Kidney (tissue), 14 donors: ENCODE results near the gene RSPH1. TPM values are rescaled to one million over a fixed set of nuclear protein-coding genes. Genes with fewer than 3 reads are reported as not detected.

Experiments used
- DNase-seq, 5 donors: peaks; one replicate each; pipeline ENCODE4 v3.0.0-alpha.2; 2013 to 2020
- FAIRE-seq: peaks from 2 replicates; lab custom pipeline; 2012; peaks lifted over from hg19 to GRCh38; lab: Jason Lieb, UNC
- H3K27ac ChIP-seq, 2 donors: one replicate each; pipeline ENCODE4 v1.7.0; 2013; ENCODE audit warnings: low read depth in 2 of 2, low read length in 2 of 2, inconsistent platforms in 1 of 2
- H3K27me3 ChIP-seq: one replicate; pipeline ENCODE4 v1.7.1; 2013; ENCODE audit warnings: low read length, inconsistent platforms; ENCODE audit not compliant: control insufficient read depth, insufficient read depth
- H3K36me3 ChIP-seq, 3 donors: one replicate each; pipeline versions ENCODE4 v1.7.0 to v1.7.1; 2013; ENCODE audit warnings: low read length in 3 of 3, control low read depth in 1 of 3, inconsistent platforms in 1 of 3; ENCODE audit not compliant: insufficient read depth in 3 of 3, control insufficient read depth in 2 of 3
- H3K4me1 ChIP-seq, 3 donors: one replicate each; pipeline versions ENCODE4 v1.7.0 to v1.7.1; 2013; ENCODE audit warnings: low read length in 3 of 3, inconsistent platforms in 1 of 3, low read depth in 1 of 3; ENCODE audit not compliant: control insufficient read depth in 2 of 3, insufficient read depth in 2 of 3
- H3K4me3 ChIP-seq, 3 donors: one replicate each; pipeline versions ENCODE4 v1.7.0 to v1.8.1; 2013; ENCODE audit warnings: low read length in 3 of 3, control low read depth in 1 of 3, inconsistent platforms in 1 of 3
- H3K9ac ChIP-seq, 3 donors: one replicate each; pipeline versions ENCODE4 v1.7.0 to v1.7.1; 2013; ENCODE audit warnings: low read length in 3 of 3, control low read depth in 1 of 3, inconsistent platforms in 1 of 3
- H3K9me3 ChIP-seq, 3 donors: one replicate each; pipeline versions ENCODE4 v1.7.0 to v1.7.1; 2013; ENCODE audit warnings: low read length in 3 of 3, control low read depth in 1 of 3, inconsistent platforms in 1 of 3; ENCODE audit not compliant: control insufficient read depth in 2 of 3, insufficient read depth in 1 of 3
- intact Hi-C: fragments of 100-400 bp; cut with DNase I; formaldehyde crosslinking; loops from one replicate; pipeline ENCODE4 v1.11.1; 2022
- polyA plus RNA-seq: library from polyadenylated mRNA; stranded (reverse); fragments of 350-450 nt; fragmentation: Illumina TruSeq; extraction: RNeasy Lipid Tissue Mini Kit (QIAGEN cat#74804); gene quantifications from one replicate; pipeline ENCODE4 v1.2.3, GENCODE V29; 2014; ENCODE audit warnings: low read depth, low replicate concordance; ENCODE audit not compliant: insufficient read depth
- total RNA-seq: library from RNA; stranded (reverse); fragmentation: NEBNext Ultra II Directional; extraction: Animal tissue kit (Norgen Biotek cat#: 25700); gene quantifications from one replicate; pipeline ENCODE4 v1.2.1, GENCODE V29; 2021
- TF ChIP-seq, protein P1 (sequence below): IDR thresholded peaks from 3 replicates; pipeline ENCODE4 v1.5.1; 2012; ENCODE audit warnings: mild to moderate bottlenecking, moderate library complexity, borderline replicate concordance; ENCODE audit not compliant: insufficient read depth; ENCODE audit errors: extremely low read depth
- donor health status: control.
- donor health status: control.
- donor health status: control.
- donor health status: control.
- donor health status: control.
- donor health status: DM: yes; HTN: yes; CAD: no.
- donor health status: Normal renal cell carcinoma (clear cell type).

RSPH1 gene
- total and polyA plus RNA-seq, 2 donors from 2014 or later, result 12.0 to 13.0 TPM

DNA sequence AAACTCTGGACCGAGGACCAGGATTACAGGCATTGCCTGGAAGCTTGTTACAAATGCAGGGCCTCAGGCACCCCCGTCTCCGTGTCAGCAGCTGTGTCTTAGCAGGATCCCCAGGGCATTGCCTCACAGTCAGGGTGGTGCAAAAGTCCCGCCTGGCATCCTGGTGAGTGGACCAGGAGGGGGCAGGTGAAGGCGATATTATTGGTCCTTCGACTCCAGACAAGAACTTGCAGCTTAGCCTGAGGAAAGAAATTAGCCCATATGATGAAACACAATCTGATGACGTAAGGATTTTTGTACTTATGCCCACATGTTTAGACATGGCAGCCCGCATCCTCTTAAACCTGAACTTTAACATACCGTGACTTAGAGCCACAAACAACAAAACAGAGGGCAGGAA is 40.8 kb downstream of the RSPH1 start:
- Histone ChIP-seq H3K9me3 (no peaks in the 10 kb centered on the region), H3K36me3 (no peaks in the 10 kb centered on the region), H3K27ac (no peak overlapping the region), H3K27me3 (no peaks in the 10 kb centered on the region), H3K4me1 (peaks cover 4 to 7% (median 5%) of the 10 kb centered on the region in 3 donors), H3K4me3 (no peak overlapping the region), H3K9ac (no peak overlapping the region)
- intact Hi-C loops, result no loop called here
- TF ChIP-seq, protein P1, sequence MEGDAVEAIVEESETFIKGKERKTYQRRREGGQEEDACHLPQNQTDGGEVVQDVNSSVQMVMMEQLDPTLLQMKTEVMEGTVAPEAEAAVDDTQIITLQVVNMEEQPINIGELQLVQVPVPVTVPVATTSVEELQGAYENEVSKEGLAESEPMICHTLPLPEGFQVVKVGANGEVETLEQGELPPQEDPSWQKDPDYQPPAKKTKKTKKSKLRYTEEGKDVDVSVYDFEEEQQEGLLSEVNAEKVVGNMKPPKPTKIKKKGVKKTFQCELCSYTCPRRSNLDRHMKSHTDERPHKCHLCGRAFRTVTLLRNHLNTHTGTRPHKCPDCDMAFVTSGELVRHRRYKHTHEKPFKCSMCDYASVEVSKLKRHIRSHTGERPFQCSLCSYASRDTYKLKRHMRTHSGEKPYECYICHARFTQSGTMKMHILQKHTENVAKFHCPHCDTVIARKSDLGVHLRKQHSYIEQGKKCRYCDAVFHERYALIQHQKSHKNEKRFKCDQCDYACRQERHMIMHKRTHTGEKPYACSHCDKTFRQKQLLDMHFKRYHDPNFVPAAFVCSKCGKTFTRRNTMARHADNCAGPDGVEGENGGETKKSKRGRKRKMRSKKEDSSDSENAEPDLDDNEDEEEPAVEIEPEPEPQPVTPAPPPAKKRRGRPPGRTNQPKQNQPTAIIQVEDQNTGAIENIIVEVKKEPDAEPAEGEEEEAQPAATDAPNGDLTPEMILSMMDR, result no peak
- FAIRE-seq (no peak), DNase-seq (no peak)

DNA sequence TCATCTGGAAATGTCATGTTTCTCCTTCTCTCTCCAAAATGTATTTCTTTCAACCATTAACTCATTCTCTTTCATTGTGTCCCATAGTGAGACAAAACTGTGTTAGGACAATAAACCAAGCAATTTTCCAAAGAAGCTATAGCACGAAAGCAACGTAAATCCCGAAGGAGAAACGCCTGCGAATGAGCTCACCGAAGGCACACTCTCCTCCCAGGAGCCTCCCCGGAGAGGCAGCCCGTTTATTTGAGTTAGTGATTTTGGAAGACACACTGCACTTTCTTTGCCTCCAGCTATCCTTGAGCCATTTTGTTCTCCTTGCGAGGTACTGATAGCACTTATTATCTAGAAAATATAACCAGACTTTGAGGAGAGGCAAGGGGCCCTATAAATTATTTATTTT is 41.2 kb downstream of the RSPH1 start:
- TF ChIP-seq, protein P1, result no peak
- Histone ChIP-seq H3K4me1 (peaks cover 3 to 7% (median 4%) of the 10 kb centered on the region in 3 donors), H3K36me3 (no peaks in the 10 kb centered on the region), H3K27me3 (no peaks in the 10 kb centered on the region), H3K9me3 (no peaks in the 10 kb centered on the region), H3K4me3 (no peak overlapping the region), H3K27ac (no peak overlapping the region), H3K9ac (no peak overlapping the region)
- FAIRE-seq (no peak), DNase-seq (no peak)
- intact Hi-C loops, result no loop called here

GRCh38 chr21:42453986-42454570 is 41.9 kb downstream of the RSPH1 start:
- H3K27me3 ChIP-seq, result no peaks in the 10 kb centered on the region
- no peaks in the 10 kb centered on the region for H3K36me3 ChIP-seq
- H3K9ac ChIP-seq, result no peak overlapping the region
- no peak overlapping the region for H3K27ac ChIP-seq
- no peak for FAIRE-seq
- intact Hi-C loops, result no loop called here
- no peaks in the 10 kb centered on the region for H3K9me3 ChIP-seq
- no peak overlapping the region for H3K4me3 ChIP-seq
- DNase-seq, result peak in 2 of 5 donors; percentile 39 to 53
- TF ChIP-seq, protein P1, result no peak
- H3K4me1 ChIP-seq, result peaks cover 0 to 2% (median 0%) of the 10 kb centered on the region in 3 donors
